HG03108 (cell line): Measurements from ENCODE around the gene RAB25.

Experiments used
- ATAC-seq: cut with Tn5 transposase; IDR thresholded peaks from one replicate; pipeline ENCODE4 v1.9.1; 2021; ENCODE audit warnings: moderate library complexity; ENCODE audit not compliant: unreplicated experiment

The RAB25 gene

GRCh38 chr1:156078728-156079127 lies 17.8 kb downstream of the RAB25 start:
- no peak for ATAC-seq

GRCh38 chr1:156079762-156080161 lies 18.8 kb downstream of the RAB25 start:
- no peak for ATAC-seq

- ATAC-seq, result no peak
Observed at GRCh38 chr1:156080241-156080862, 19.4 kb downstream of the RAB25 start.

GRCh38 chr1:156080863-156081179 lies 19.9 kb downstream of the RAB25 start:
- no peak for ATAC-seq

GRCh38 chr1:156081180-156081916 lies 20.4 kb downstream of the RAB25 start:
- ATAC-seq, result no peak

GRCh38 chr1:156081917-156082308 lies 21.0 kb downstream of the RAB25 start:
- ATAC-seq, result no peak

GRCh38 chr1:156082309-156083091 lies 21.5 kb downstream of the RAB25 start, which contains the start of gene MEX3A:
MEX3A (minus strand) TSS chr1:156082465; CDS start chr1:156081998, 467 bp downstream.
- ATAC-seq, result peak; percentile 51

GRCh38 chr1:156083800-156084790 lies 23.1 kb downstream of the RAB25 start:
- ATAC-seq, result no peak

- ATAC-seq, result no peak
Observed at GRCh38 chr1:156086256-156086662, 25.3 kb downstream of the RAB25 start.

- no peak for ATAC-seq
Observed at GRCh38 chr1:156089704-156090103, 28.7 kb downstream of the RAB25 start.

- ATAC-seq, result no peak
Observed at GRCh38 chr1:156090138-156090839, 29.3 kb downstream of the RAB25 start.

GRCh38 chr1:156090840-156091188 lies 29.9 kb downstream of the RAB25 start:
- peak; percentile 55 for ATAC-seq

GRCh38 chr1:156091610-156092009 lies 30.6 kb downstream of the RAB25 start:
- ATAC-seq, result no peak

- ATAC-seq, result no peak
Observed at GRCh38 chr1:156095906-156096508, 35.0 kb downstream of the RAB25 start.

GRCh38 chr1:156096640-156097391 lies 35.9 kb downstream of the RAB25 start:
- peak; percentile 55 for ATAC-seq

GRCh38 chr1:156097499-156098178 lies 36.7 kb downstream of the RAB25 start:
- peak; percentile 5 for ATAC-seq

GRCh38 chr1:156098784-156099183 lies 37.8 kb downstream of the RAB25 start:
- ATAC-seq, result no peak

GRCh38 chr1:156099282-156099681 lies 38.3 kb downstream of the RAB25 start:
- no peak for ATAC-seq
